22Rv1 (cell line): ENCODE data around the gene KCNJ3.

Source experiments
- H3K27ac ChIP-seq: fragments of 450-650 bp; 2 replicates; pipeline ENCODE4 v1.5.1; 2017
- CTCF ChIP-seq: fragments of 450-650 bp; IDR thresholded peaks from 2 replicates; pipeline ENCODE4 v1.5.1; 2017; ENCODE audit warnings: mild to moderate bottlenecking
- ZFX ChIP-seq: fragments of 450-650 bp; IDR thresholded peaks from 2 replicates; pipeline ENCODE4 v1.6.1; 2017; ENCODE audit warnings: antibody characterized with exemption, borderline replicate concordance

KCNJ3 gene

GRCh38 chr2:154686162-154686561, 12.3 kb upstream of the KCNJ3 start:
- TF ChIP-seq CTCF, result no peak
- no peak for TF ChIP-seq ZFX
- no peak overlapping the region for H3K27ac ChIP-seq

- TF ChIP-seq ZFX, result no peak
- no peak for TF ChIP-seq CTCF
- H3K27ac ChIP-seq, result no peak overlapping the region
Observed at GRCh38 chr2:154688373-154688772, 10.1 kb upstream of the KCNJ3 start.

- TF ChIP-seq ZFX (no peak), CTCF (no peak)
- H3K27ac ChIP-seq, result no peak overlapping the region
Observed at GRCh38 chr2:154689158-154689557, 9.3 kb upstream of the KCNJ3 start.

- H3K27ac ChIP-seq, result no peak overlapping the region
- TF ChIP-seq CTCF, result no peak
- no peak for TF ChIP-seq ZFX
Observed at GRCh38 chr2:154692927-154693326, 5.6 kb upstream of the KCNJ3 start.

- TF ChIP-seq ZFX (no peak), CTCF (no peak)
- no peak overlapping the region for H3K27ac ChIP-seq
Observed at GRCh38 chr2:154693741-154694340, 4.7 kb upstream of the KCNJ3 start.

- no peak overlapping the region for H3K27ac ChIP-seq
- TF ChIP-seq ZFX, result no peak
- TF ChIP-seq CTCF, result no peak
Observed at GRCh38 chr2:154694881-154695280, 3.6 kb upstream of the KCNJ3 start.

- H3K27ac ChIP-seq, result peak overlapping the region; percentile 63
- TF ChIP-seq CTCF (no peak), ZFX (no peak)
Observed at GRCh38 chr2:154696369-154696768, 2.1 kb upstream of the KCNJ3 start.
